Measurements from ENCODE around the gene C7orf25. TPM values are rescaled to one million over a fixed set of nuclear protein-coding genes. Genes with fewer than 3 reads are reported as not detected.

C7orf25 gene
- total RNA-seq: 5.7 TPM
- long read RNA-seq, transcript C7orf25-201 (2 exons, 2,451 nt): major isoform, 23 of 27 reads
- long read RNA-seq, partial matches to known transcripts: 1 of 27 reads
- long read RNA-seq, other reads (novel, unspliced or antisense): 0 of 27 reads

DNA sequence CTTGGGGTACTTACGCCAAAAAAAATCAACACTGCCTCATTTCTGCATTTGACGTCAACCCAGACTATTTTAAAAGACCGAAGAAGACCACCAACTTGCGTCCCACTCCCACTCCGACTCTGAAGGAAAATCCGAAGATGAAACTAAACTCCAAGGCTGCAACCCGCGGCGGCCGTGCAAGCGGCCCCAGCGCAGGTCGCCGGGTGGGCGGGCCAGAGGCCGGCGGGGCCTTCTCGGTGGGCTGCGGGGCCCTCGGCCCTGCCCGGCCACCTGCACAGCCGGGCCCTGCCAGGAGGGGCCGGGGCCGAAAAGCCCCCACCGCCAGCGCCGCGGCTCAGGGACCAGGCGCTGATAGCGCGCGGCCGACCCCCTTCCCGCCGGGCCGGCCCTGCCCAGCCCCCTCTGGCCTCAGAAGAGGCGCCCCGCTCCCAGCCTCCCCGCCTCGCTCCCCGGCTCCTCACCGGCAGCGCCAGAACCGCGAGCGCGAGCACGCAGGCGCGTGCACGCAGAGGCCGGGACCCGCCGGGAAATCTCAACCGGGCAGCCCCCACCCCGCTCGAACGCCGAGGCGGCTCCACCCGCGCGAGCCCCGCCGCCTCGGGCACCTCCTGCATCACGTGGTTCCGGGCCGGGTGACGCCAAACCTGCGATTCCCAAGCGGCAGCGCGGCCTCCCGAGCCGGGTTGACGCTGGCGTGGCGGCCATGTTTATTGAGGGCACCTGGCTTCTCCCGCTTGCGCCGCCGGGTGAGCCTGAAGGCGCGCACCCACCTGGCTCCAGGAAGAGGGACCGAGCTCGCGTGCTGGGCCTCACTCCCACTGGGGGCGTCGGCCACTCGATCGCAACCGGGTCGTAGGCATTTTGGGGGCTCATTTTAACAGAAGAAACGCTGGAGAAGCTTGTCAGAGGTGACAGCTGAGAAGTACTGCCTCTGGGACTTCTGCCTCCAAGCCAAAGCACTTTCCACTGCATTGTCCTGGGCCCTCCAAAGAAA lies at the start of gene C7orf25:
TSS of gene C7orf25 (minus strand) at position 617 of the 994 bp plus-strand sequence. CDS start 1,170 bp downstream, outside the sequence.
- intact Hi-C loops (cut with micrococcal nuclease): no loop called here
- peak; percentile 98 for DNase-seq
- ATAC-seq: peak; percentile 99

DNA sequence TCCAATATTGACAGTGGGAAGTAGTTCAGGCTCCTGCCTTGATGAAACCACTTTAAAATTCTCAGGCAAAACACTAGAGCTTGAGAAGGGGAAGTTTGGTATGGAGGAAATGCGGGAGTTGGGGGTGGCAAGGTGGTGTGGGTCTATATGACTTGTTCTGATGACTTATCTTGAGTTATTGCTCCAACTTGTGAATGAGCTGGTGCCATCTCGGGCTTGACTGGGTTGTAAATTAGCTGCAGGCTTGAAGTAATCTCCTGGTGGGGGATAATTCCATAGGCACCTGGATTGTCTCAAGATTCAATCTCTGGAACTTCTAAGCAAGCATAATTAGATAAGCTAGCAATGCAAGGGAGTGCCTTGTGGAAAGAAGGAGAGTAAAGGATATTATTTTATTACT lies 49.3 kb upstream of the C7orf25 start:
- intact Hi-C loops (cut with micrococcal nuclease): no loop called here
- DNase-seq: no peak
- no peak for ATAC-seq

DNA sequence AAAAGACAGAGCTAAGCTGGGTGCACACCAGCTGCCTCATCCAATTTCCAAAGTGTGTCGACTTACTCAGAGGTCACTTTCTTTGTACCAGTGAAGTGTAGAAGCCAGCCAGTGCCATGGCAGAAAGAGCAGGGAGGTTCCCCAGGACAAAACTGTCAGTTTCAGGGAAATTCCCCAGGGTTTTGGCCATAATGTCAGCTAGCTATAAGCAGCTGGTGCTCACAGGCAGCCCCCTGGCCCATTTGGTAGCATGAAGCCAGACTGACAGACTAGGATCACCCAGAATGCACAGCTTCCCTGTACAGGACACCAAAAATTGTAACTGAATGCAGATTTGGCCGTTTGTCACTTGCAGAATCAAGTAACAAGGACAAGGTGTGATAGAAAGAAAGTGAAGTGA lies 48.9 kb upstream of the C7orf25 start:
- DNase-seq (no peak), ATAC-seq (no peak)
- intact Hi-C loops (cut with micrococcal nuclease): no loop called here

DNA sequence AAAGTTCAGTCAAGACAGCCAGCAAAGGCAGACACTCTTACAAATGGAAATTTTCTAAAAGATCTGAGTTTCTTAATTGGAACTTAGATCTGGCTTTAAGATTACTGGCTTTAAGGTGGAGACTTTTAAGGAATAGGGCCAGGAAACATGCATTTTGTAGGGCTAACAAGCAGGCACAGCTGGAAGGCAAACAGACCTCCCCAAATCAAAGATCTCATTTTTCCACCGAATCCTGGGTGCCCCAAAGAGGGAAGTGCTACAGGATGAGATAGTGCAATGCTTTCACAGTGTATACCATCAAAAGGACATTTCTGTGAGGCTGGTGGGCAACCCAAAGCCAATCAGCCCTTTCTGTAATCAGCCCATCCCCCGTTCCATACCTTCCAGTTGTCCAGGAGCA lies 47.7 kb upstream of the C7orf25 start:
- ATAC-seq (no peak), DNase-seq (no peak)
- intact Hi-C loops (cut with micrococcal nuclease): no loop called here

DNA sequence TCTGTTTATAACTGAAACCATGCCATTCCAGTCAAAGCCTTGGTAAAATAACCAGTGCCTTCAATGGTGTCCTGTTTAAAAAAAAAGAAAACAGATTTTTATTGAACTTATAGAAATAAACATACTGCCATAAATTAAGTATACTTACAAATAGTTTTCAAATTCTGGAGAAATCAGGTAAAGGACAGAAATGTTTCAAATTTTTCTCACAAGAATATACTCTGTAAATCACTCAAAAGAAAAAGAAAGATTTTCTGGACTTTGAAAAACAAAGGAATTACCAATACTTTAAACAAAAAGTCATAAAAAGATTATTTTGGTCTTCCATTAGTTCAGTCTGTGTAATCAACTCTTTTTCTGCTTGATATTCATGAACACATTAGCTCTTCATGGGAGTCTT lies 44.2 kb upstream of the C7orf25 start:
- DNase-seq: no peak
- no peak for ATAC-seq
- intact Hi-C loops (cut with micrococcal nuclease): no loop called here

DNA sequence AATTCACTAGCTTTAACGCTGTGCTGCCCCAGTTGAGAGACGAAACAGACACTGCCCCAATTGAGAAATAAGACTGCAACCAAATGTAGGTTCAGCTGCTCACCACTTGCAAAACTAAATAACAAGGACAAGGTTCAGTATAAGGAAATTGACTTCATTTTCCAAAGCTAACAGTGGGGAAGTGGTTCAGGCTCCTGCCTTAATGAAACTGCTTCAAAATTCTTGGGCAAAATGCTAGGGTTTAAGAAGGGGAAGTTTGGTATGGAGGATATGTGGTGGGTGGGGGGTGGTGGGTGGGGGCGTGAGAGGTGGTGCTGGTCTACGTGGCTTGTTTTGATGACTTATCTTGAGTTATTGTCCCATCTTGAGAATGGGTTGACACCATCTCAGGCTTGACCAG lies 42.1 kb upstream of the C7orf25 start:
- intact Hi-C loops (cut with micrococcal nuclease): no loop called here
- ATAC-seq: no peak
- DNase-seq: no peak

DNA sequence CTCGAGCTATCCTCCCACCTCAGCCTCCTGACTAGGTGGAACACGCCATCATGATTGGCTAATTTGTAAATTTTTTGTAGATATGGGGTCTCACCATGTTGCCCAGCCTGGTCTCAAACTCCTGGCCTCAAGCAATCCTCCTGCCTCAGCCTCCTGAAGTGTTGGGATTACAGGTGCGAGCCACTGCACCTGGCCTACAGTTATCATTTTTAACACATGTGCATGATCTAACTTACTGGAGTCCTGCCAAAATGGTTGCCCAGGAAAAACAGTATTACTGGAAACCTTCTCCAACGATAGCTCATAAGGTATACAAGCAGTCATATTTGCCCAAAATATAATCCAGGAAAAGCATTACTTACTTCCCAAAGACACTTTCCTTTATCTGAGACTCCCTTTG lies 40.5 kb upstream of the C7orf25 start:
- intact Hi-C loops (cut with micrococcal nuclease): no loop called here
- ATAC-seq (no peak), DNase-seq (no peak)

DNA sequence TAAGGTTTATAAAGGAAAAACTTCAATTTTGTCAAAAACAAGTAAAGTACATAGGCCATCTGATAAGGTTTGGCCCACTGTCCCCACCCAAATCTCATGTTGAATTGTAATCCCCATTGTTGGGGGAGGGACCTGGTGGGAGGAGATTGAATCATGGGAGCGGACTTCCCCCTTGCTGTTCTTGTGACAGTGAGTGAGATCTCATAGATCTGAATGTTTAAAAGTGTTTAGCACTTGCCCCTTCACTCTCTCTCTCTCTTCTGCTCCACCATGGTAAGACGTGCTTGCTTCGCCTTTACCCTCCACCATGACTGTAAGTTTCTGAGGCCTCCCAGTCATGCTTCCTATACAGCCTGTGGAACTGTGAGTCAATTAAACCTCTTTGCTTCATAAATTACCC lies 38.5 kb upstream of the C7orf25 start:
- ATAC-seq (no peak), DNase-seq (no peak)
- intact Hi-C loops (cut with micrococcal nuclease): no loop called here

DNA sequence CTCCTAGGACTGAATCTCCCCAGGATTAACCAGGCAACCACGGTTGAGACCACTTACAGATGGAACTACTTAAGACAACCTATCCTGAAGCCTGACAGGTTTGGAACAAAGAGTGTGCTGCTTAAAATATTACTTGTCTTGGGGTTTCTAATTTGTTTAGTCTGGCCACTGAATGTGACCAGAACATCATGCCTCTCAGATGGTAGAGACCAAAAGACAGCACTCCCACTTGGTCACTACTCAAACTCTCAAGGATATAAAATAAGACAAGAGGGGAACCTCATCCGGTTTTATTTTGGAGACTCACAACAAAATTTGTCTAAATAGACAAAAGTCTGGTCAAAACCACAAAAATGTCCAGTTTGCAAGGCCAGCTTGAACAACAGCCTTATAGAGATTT lies 35.7 kb upstream of the C7orf25 start:
- DNase-seq (no peak), ATAC-seq (no peak)
- intact Hi-C loops (cut with micrococcal nuclease): no loop called here

DNA sequence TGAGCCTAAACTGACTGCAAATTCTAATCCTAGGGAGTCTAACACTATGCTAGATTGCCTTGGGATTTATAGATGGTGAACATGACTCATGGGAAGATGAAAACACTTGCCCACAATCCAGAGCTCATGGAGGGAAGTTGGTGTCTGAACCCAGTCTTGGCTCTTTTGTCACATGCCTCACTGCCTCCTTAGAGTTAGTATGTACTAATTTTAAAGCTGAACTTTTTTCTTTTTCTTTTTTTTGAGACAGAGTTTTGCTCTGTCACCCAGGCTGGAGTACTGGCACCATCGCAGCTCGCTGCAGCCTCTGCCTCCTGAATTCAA lies 34.7 kb upstream of the C7orf25 start:
- intact Hi-C loops (cut with micrococcal nuclease): no loop called here
- no peak for DNase-seq
- no peak for ATAC-seq

DNA sequence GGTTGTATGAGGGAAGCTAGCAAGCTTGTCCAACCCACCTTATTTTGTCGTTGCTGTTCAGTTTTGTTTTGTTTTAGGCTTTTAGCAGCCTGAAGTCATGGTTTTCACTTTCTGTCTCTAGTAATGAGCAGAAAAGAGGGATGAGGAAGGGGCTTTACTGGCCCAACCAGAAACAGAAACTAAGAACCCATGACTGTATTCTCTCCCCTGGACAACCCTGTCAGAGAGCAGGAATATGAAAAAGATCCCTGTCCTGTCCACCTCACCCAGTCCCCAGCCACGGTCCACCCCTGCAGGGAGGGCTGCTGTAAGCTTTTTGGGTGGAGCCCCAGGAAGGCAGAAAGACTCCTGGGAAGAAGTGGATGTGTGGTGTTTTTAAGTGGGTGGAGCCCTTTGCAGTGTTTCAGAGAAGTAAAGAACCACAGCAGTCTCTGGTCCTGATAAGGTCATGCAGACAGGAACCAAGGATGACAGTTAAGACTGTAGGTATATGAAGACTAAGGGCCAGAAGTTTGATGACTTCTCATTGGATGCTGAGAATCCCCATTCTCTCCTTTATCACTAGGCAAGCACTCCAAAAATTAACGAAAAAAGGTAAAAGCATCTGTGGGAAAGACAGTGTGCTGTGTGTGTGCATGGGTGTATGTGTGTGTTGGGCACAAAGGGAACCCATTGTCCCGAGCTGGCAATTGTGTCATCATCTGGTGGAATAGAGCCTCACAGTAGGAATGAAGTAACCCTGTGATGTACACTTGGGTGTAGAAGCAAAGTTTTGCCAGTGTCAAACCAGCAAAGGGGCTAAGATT lies 34.2 kb upstream of the C7orf25 start:
- no peak for DNase-seq
- intact Hi-C loops (cut with micrococcal nuclease): no loop called here
- peak; percentile 19 for ATAC-seq

DNA sequence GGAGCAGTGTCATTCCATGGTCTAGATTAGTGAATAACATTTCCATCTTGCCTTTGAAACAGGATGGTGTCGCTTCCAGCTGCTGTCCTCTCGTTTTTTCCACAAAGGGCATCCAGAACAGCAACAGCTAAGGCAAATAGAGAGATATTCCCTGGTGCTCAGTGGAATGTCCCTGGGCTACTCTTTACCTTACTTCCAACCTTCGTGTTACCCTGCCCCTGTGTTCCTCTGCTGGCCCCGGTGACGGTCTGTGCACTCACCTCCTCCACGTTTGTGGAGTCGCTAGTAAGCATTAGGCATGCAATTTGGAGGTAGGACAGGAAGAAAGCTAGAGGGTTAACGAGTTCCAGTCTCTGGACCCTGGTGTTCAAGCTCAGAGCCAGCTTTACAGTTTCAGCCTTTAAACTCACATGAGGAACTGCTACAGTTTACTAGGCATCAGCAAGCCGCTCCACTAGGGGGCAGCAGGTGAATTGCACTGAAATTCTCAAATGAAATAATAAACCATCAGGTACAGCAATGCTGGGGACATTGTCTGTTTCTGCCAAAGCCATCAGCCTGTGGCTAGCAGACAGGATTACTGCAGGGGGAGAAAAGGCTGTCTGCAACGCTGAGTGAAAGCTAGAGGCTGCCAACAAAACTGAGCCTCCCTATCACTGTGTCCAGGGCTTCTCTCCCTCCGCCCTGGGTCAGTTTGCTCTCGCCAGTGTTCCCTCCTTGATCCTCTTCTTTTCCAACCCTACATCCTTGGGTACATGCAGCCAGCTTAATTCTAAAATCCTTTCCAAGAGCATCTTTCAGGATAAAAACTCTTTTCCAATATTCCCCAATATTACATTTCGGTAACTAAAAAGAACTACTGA lies 29.3 kb upstream of the C7orf25 start:
- peak; percentile 87 for DNase-seq
- intact Hi-C loops (cut with micrococcal nuclease): loop anchor here (5.0 kb wide), 1 partner anchor 321 kb away; no protein-coding TSS in a partner anchor
- peak; percentile 60 for ATAC-seq

DNA sequence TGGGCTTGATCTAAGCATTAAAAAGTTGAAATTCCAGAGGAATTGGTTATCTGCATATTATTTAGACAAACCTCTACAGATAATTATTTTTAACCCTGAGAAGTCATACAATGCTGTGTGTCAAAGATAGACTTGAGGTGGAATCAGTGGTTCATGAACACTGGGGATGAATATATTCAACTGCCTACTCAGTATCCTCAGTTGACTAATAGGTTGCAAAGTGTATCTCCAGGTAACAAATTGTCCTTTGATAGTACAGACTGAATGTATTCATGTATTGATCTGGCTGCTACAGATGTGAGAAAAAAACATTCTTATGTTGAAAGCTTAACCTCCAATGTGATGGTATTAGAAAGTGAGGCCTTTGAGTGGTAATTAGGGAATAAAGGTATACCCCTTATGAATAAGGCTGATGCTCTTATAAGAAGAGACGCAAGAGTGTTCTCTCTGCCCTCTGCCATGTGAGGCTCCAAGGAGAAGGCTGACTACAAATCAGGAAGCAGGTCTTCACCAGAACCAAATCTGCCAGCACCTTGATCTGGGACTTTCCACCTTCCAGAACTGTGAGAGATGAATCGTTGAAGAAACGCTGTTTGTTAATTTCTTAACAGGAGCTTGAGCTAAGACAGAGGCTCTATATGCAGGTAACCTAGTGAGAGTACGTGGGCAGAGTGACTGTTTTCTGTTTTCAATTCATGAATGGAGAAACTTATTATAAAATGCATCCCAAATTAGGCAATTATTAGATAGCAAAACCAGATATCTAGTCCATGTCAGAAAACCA lies 27.8 kb upstream of the C7orf25 start:
- intact Hi-C loops (cut with micrococcal nuclease): loop anchor here (5.0 to 10.0 kb wide), 2 partner anchors 323 to 785 kb away; partner anchors contain the start of gene COA1
- ATAC-seq: no peak
- DNase-seq: no peak

DNA sequence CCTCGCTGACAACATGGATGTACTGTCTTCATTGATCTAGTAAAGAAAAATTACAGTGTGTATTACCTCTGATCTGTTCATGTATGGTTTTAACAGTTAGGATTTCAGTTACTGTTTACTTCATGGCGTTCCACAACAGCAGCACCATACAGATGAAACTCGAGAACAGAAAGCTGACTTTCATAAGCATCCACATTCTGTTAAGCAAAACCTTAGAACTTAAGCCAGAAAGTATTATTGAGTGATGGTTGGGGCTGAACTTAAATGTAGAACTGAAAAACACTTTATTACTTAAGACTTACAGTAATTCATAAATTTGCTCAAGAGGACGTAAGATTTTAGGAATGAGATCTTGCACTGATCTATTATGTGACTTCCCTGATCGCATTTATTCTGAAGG lies 24.0 kb upstream of the C7orf25 start:
- no peak for ATAC-seq
- intact Hi-C loops (cut with micrococcal nuclease): loop anchor here (10.0 kb wide), 1 partner anchor 789 kb away; the partner anchor contains the start of gene COA1
- DNase-seq: no peak

DNA sequence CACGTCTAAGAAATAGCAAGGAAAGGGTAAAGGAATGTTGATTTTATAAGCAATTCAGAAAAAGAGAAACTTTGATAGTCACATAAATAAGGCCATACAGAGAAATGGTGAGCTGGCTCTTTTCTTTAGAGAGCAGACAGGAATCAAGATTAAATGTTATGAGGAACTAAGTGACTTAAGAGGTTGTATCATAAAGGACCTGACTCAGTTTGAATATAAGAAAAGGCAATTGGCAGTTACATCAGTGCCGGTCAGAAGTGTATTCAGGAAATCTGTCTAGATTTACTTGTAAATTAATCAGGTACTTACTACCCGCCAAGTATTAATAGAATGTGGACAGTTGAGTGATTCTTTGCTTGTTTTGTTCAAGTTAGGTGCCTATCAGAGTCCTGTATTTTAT lies 22.4 kb upstream of the C7orf25 start:
- intact Hi-C loops (cut with micrococcal nuclease): loop anchor here (10.0 kb wide), 1 partner anchor 791 kb away; the partner anchor contains the start of gene COA1
- ATAC-seq (no peak), DNase-seq (no peak)

DNA sequence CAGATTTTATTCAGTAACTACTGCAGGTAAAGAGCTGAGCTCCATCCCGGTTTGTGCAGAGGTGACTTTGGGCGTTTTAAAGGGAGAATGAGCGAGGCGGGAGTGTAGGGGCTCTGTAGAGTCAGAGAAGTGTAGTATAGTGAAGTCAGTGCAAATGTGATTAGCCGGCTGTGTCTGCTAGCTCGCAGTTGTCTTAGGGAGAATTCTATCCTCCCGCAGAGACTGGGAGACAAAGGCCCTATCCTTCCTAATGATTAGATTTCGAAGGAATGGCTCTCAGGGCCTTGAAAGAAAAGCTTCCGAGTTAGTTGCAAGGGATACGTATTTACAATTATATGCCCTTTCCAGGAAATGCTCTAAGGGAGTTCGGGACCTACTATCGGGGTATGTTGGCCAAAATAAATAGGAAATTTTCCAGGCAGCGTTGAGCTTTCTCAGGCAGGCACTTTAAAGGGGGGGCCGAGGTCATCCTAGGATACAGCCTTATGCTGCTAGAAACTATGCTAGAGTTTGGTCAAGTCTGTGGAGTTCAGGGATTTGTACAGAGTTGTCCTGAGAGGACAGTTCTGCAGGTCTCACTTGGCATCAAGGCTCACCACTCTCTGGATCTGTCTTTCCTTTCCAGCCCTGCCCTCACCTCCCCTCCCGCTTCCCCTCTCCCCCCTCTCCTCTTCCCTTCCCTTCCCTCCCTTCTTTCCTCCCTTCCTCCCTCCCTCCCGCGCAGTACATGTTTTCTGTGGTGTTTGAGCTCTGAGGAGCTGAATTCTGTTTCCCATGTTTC lies 21.1 kb upstream of the C7orf25 start:
- intact Hi-C loops (cut with micrococcal nuclease): loop anchor here (10.0 kb wide), 1 partner anchor 792 kb away; the partner anchor contains the start of gene COA1
- ATAC-seq (peak; percentile 49), DNase-seq (no peak)

All from left ventricle myocardium superior (tissue), 1 donor.